Stimulated activated CD8-positive, alpha-beta memory T cell treated with anti-CD3 and anti-CD28 coated beads, Interleukin-7, amount 100 ng/mL, for 48 hours (primary cell): ENCODE measurements around the gene NGEF.
A peak's percentile ranks its signal among the peaks of the same experiment; 100 is the strongest.
"Not testable (repeated sequence)": the region's sequence is repeated elsewhere in the genome, so short reads cannot be mapped to it uniquely, and the experiment has no call there.

Experiments used
- DNase-seq, 2 donors: peaks; one replicate each; pipeline ENCODE4 v3.0.0-alpha.2; 2020; ENCODE audit warnings: low read depth in 1 of 2; ENCODE audit errors: extremely low read depth in 1 of 2

Gene NGEF

DNA sequence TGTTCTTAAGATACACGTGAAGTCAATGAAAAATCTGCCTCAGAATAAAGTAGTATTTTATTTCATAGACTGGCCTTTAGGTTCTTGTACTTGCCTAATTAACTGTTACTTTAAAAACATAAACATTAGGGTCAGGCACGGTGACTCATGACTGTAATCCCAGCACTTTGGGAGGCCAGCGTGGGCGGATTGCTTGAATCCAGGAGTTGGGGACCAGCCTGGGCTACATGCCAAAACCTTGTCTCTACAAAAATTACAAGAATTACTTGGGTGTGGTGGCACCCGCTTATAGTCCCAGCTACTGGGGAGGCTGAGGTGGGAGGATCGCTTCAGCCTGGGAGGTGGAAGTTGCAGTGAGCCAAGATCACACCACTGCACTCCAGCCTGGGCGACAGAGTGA is 159.0 kb downstream of the NGEF start:
- DNase-seq: no peak

- no peak for DNase-seq
Measured at GRCh38 chr2:232852676-232853075, 160.4 kb downstream of the NGEF start.

- DNase-seq: not testable (repeated sequence)
Measured at GRCh38 chr2:232852081-232852480, 161.0 kb downstream of the NGEF start.

GRCh38 chr2:232850039-232850438 is 163.0 kb downstream of the NGEF start:
- DNase-seq: no peak

DNA sequence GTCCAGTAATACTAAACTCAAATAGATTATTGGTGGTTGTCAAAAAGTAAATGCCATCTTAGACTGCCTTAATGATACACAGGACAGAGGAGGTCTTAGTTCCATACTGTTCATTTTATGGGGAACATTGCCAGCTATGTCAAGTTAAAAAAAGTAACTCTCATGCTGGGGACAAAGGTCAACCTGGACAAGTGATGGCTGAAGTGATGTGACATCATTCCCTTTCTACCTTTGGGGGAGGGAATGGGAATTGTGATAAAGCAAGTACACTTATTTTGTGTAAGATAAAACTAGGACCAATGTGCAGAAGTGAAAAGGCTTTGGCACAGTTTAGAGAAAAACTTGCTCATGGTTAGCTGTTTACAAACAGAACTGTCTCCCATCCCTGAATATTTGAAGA is 167.0 kb downstream of the NGEF start:
- DNase-seq: no peak

DNA sequence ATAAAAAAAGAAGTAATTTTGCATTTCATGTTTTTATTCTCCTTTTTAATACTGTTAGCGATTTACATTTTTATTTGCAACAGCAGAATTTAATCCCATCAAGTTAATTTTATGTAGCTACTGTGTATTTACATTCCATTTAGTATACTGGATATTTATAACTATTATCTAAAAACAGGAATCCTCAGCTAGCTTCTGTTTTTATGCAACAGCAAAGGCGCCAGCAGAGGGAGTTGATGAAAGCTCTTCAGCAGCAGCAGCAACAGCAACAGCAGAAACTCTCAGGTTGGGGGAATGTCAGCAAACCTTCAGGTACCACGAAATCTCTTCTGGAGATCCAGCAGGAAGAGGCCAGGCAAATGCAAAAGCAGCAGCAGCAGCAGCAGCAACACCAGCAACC is 169.2 kb downstream of the NGEF start:
- no peak for DNase-seq

DNA sequence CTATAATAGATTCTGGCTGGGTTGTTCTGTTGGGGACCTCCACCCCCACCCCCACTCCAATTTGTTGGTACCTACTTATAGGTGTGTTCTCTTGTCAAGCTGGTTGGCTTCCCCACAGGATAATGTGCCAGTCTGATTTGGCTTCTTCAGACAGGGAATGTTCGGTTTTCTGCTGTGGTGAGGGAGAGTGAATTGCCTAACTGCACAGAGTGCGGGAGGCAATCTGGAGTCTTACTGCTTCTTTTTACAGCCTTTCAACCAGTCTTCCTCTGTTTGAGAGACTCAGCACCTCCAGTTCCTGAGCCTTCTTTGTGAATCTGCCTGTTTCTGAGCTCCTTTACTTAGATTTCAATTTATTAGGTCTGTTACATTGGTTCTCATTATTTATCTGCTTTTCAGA is 170.4 kb downstream of the NGEF start:
- no peak for DNase-seq

DNA sequence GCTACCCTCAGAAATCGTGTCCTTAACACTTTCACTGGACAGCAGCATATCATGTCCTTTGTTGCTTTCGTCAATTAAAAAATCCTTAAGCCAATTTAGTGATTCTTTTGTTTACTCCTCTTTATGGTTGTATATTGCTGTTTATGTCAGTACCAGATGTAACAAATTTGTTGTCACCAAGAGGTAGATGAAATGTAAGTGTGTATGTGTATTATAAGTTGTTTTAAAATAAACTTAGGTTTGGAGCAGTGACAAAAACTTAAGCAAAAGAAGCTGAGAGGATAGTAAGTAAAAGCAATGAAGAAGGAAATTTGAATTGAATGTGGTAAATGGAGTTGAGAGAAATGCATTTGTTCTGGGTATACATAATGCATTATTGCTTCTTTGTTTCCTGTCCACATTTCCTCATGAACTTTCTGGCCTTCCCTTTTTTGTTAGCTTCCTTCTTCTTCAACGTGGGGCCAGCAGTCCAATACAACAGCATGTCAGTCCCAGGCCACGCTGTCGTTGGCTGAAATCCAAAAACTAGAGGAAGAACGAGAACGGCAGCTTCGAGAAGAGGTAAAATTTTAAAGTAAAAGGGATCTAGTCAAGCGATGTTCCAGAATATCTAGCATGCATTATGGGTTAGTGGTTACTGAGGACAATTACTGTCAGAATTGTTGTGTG is 173.5 kb downstream of the NGEF start:
- DNase-seq: no peak

GRCh38 chr2:232838406-232838874 is 174.6 kb downstream of the NGEF start:
- peak in 1 of 2 donors; percentile 15 for DNase-seq

- DNase-seq: no peak
Measured at GRCh38 chr2:232836934-232837333, 176.1 kb downstream of the NGEF start.

DNA sequence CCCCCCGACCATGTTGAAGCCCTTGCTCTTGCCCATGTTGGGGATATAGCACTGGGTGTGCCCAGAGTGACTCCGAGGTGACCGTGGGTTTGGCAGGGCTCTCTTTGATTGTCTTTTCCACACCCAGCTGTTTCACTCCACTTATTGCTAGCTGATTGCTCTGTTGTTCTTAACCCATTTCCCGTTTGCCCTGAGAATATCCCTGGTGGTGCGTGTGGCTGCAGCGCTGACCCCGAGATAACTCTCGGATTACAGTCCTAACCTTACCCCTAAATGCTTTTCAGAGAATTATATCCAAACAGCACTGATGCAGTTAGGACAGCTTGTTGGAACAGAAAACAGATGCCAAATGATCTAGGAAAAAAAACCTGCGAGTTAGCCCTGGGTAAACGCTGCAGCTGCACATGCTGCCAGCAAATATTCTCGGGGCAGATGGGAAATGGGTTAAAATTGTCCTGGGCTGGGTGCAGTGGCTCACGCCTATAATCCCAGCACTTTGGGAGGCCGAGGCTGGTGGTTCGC is 177.3 kb downstream of the NGEF start:
- DNase-seq: no peak

DNA sequence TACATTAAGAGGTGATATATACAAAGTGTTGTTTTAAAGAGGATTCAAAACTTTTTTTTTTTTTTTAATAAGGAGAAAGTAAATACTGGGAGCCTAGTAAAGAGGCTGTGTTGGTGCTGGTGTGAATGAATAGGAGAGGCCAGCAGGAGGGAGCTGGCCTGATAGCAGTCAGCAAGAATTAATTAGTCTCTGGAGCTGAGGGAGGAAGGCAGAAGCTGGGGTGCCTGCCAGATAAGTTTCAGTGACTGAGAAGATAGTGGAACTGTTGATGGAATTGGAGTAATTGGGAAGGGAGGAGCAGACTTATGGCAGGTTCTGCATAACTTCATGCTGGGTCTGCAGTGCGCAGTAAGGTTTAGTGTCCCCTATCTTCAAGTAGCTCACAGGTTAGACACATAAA is 179.2 kb downstream of the NGEF start:
- DNase-seq: no peak

GRCh38 chr2:232831496-232831895 is 181.6 kb downstream of the NGEF start:
- no peak for DNase-seq

DNA sequence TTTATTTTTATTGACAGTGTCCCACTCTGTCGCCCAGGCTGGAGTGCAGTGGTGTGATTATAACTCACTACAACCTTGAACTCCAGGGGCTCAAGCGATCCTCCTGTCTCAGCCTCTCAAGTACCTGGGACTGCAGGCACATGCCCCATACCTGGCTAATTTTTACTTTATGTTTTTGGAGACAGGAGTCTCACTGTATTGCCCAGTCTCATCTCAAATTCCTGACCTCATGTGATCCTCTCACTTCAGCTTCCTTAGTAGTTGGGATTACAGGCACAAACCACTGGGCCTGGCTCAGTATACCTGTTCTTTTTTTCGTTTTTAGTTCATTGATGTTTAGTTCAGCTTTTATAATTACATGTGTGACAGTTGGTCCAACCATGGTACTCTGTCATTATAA is 183.1 kb downstream of the NGEF start:
- DNase-seq: no peak
